ENCODE results near the gene EPHA1.

Gene EPHA1

GRCh38 chr7:143343596-143343995 lies 65.1 kb downstream of the EPHA1 start:
- no peak for DNase-seq

GRCh38 chr7:143341842-143342241 lies 66.8 kb downstream of the EPHA1 start:
- no peak for DNase-seq

Data from AML-193 (cell line).